Astrocyte (in vitro differentiated cells and primary cell): ENCODE measurements around the gene UNC93A.
"Not testable (repeated sequence)": the region's sequence is repeated elsewhere in the genome, so short reads cannot be mapped to it uniquely, and the experiment has no call there.

ENCODE experiments used
- CTCF ChIP-seq: IDR thresholded peaks from 2 replicates; pipeline ENCODE4 v1.5.1; 2011; ENCODE audit warnings: low read depth, mild to moderate bottlenecking, inconsistent platforms, low read length, moderate library complexity; ENCODE audit not compliant: insufficient read depth
- EZH2 ChIP-seq: IDR thresholded peaks from 2 replicates; pipeline ENCODE4 v1.6.1; 2012; ENCODE audit warnings: mild to moderate bottlenecking, low read length, inconsistent platforms; ENCODE audit not compliant: insufficient read depth

DNA sequence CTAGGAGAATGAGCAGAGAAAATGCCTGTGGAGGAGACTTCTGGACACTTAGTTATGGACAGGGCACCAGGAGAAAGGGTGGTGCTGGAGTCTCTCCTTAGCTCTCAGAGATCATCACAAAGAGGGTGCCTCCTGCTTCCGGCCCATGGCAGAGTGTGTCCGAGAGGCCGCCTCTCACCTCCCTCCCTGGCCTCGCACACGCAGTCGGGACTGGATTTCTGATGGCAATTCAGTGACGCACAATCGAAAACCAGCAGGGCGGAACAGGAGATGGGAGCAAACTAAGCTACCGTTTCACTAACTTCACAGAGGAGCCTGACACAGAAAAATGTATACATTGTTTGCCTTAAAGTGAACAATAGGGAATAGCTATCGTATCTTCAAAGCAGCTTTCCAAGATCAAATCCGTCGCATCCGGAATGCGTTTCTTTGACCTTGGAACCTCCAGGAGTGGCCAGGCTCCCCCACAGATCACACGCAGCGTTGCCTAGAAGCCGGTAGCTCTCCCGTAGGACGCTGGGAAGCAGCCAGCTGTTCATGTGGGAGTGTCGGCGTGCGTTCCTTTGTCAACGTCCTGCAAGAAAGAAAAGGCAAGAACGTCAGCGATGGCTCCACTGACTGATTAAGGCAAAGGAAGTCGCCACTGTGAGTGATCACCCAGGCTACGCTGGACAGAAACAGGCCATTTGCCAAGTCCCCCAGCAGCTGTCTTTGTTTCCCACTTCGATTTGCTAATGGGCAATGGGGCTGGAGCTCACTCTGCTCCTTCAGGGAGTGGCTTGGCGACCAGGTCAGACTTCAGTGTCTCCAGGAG, 49.6 kb upstream of the UNC93A start:
- not testable (repeated sequence) for TF ChIP-seq CTCF, EZH2
